LNCAP (cell line): Measurements from ENCODE around the gene UNC119B.

ENCODE experiments used
- CTCF ChIP-seq: fragments of 450-650 bp; IDR thresholded peaks from 2 replicates; pipeline ENCODE4 v1.5.1; 2017; ENCODE audit warnings: mild to moderate bottlenecking

UNC119B gene

GRCh38 chr12:120771097-120771496 is 60.8 kb downstream of the UNC119B start:
- TF ChIP-seq CTCF, result no peak
